Measurements from ENCODE around the gene SLC7A9. TPM values are rescaled to one million over a fixed set of nuclear protein-coding genes. Genes with fewer than 3 reads are reported as not detected.
"Not testable (repeated sequence)": the region's sequence is repeated elsewhere in the genome, so short reads cannot be mapped to it uniquely, and the experiment has no call there.

Gene SLC7A9
- total and polyA plus RNA-seq, 4 donors: 6.8 to 16.3 (median 9.8) TPM

- Histone ChIP-seq H3K4me3 (ENCODE audit: low read depth in 1 of 3, low read length in 3 of 3) (no peak overlapping the region), H3K4me1 (ENCODE audit: control insufficient read depth in 4 of 4, insufficient read depth in 4 of 4, low read length in 3 of 4) (no peaks in the 10 kb centered on the region), H3K9me3 (ENCODE audit: control insufficient read depth in 4 of 4, low read length in 3 of 4) (no peaks in the 10 kb centered on the region), H3K27ac (ENCODE audit: low read depth in 1 of 2, low read length in 2 of 2) (no peak overlapping the region), H3K9ac (ENCODE audit: low read depth in 1 of 2, low read length in 2 of 2) (no peak overlapping the region), H3K36me3 (ENCODE audit: control insufficient read depth in 4 of 4, insufficient read depth in 3 of 4, low read depth in 1 of 4, low read length in 3 of 4) (peaks cover 0 to 3% (median 0%) of the 10 kb centered on the region in 4 donors), H3K27me3 (ENCODE audit: control insufficient read depth in 4 of 4, insufficient read depth in 4 of 4, low read length in 3 of 4) (no peaks in the 10 kb centered on the region)
- 95% methylated on average over 7 of the region's 7 CpGs for WGBS
- TF ChIP-seq HNF4A (conservative IDR thresholded peaks at IDR 0.05): no peak
- TF ChIP-seq FOXA2 (IDR thresholded peaks at IDR 0.05): no peak
- no peak for TF ChIP-seq RAD21 (IDR thresholded peaks at IDR 0.05)
- TF ChIP-seq FOXA1 (IDR thresholded peaks at IDR 0.05): no peak
- no peak for TF ChIP-seq ATF3 (IDR thresholded peaks at IDR 0.05)
- TF ChIP-seq, protein P1, sequence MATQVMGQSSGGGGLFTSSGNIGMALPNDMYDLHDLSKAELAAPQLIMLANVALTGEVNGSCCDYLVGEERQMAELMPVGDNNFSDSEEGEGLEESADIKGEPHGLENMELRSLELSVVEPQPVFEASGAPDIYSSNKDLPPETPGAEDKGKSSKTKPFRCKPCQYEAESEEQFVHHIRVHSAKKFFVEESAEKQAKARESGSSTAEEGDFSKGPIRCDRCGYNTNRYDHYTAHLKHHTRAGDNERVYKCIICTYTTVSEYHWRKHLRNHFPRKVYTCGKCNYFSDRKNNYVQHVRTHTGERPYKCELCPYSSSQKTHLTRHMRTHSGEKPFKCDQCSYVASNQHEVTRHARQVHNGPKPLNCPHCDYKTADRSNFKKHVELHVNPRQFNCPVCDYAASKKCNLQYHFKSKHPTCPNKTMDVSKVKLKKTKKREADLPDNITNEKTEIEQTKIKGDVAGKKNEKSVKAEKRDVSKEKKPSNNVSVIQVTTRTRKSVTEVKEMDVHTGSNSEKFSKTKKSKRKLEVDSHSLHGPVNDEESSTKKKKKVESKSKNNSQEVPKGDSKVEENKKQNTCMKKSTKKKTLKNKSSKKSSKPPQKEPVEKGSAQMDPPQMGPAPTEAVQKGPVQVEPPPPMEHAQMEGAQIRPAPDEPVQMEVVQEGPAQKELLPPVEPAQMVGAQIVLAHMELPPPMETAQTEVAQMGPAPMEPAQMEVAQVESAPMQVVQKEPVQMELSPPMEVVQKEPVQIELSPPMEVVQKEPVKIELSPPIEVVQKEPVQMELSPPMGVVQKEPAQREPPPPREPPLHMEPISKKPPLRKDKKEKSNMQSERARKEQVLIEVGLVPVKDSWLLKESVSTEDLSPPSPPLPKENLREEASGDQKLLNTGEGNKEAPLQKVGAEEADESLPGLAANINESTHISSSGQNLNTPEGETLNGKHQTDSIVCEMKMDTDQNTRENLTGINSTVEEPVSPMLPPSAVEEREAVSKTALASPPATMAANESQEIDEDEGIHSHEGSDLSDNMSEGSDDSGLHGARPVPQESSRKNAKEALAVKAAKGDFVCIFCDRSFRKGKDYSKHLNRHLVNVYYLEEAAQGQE (IDR thresholded peaks at IDR 0.05): no peak
- TF ChIP-seq EGR1 (IDR thresholded peaks at IDR 0.05; ENCODE audit: low read depth in 2 of 2): no peak
- TF ChIP-seq ZBTB33 (IDR thresholded peaks at IDR 0.05): no peak
- no peak for TF ChIP-seq SP1 (IDR thresholded peaks at IDR 0.05)
- TF ChIP-seq, protein P2, sequence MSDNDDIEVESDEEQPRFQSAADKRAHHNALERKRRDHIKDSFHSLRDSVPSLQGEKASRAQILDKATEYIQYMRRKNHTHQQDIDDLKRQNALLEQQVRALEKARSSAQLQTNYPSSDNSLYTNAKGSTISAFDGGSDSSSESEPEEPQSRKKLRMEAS (IDR thresholded peaks at IDR 0.05): no peak
- TF ChIP-seq TAF1 (conservative IDR thresholded peaks at IDR 0.05): no peak
- TF ChIP-seq, protein P3, sequence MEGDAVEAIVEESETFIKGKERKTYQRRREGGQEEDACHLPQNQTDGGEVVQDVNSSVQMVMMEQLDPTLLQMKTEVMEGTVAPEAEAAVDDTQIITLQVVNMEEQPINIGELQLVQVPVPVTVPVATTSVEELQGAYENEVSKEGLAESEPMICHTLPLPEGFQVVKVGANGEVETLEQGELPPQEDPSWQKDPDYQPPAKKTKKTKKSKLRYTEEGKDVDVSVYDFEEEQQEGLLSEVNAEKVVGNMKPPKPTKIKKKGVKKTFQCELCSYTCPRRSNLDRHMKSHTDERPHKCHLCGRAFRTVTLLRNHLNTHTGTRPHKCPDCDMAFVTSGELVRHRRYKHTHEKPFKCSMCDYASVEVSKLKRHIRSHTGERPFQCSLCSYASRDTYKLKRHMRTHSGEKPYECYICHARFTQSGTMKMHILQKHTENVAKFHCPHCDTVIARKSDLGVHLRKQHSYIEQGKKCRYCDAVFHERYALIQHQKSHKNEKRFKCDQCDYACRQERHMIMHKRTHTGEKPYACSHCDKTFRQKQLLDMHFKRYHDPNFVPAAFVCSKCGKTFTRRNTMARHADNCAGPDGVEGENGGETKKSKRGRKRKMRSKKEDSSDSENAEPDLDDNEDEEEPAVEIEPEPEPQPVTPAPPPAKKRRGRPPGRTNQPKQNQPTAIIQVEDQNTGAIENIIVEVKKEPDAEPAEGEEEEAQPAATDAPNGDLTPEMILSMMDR (IDR thresholded peaks at IDR 0.05; ENCODE audit: low read depth, low read length, missing input control): no peak
- no peak for TF ChIP-seq JUND (IDR thresholded peaks at IDR 0.05)
- TF ChIP-seq HNF4G (IDR thresholded peaks at IDR 0.05): no peak
- no peak for TF ChIP-seq RXRA (IDR thresholded peaks at IDR 0.05)
- TF ChIP-seq NR2F2 (IDR thresholded peaks at IDR 0.05): no peak
- TF ChIP-seq GABPA (IDR thresholded peaks at IDR 0.05 in 1 of 2, conservative IDR thresholded peaks at IDR 0.05 in 1 of 2): no peak
- TF ChIP-seq YY1 (IDR thresholded peaks at IDR 0.05): no peak
- no peak for DNase-seq (ENCODE audit: low spot score)
These were observed 16.7 kb upstream of the SLC7A9 start for GRCh38 chr19:32886241-32886640.

DNA sequence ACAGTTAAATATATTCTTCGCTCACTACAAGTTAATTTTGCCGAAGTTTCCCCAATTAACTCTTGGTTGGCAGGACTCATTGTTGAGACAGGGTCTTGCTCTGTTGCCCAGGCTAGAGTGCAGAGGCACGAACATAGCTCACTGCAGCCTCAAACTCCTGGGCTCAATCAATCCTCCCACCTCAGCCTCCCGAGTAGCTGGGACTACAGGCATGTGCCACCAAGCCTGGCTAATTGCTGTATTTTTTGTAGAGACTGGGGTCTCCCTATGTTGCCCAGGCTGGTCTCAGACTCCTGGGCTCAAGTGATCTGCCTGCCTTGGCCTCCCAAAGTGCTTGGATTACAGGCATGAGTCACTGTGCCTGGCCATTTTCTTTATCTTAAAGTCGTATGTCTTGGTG is 15.7 kb upstream of the SLC7A9 start:
- not testable (repeated sequence) for H3K36me3 ChIP-seq (ENCODE audit: control insufficient read depth in 4 of 4, insufficient read depth in 3 of 4, low read depth in 1 of 4, low read length in 3 of 4); H3K4me1 ChIP-seq (ENCODE audit: control insufficient read depth in 4 of 4, insufficient read depth in 4 of 4, low read length in 3 of 4); H3K9ac ChIP-seq (ENCODE audit: low read depth in 1 of 2, low read length in 2 of 2); H3K27me3 ChIP-seq (ENCODE audit: control insufficient read depth in 4 of 4, insufficient read depth in 4 of 4, low read length in 3 of 4); H3K27ac ChIP-seq (ENCODE audit: low read depth in 1 of 2, low read length in 2 of 2); DNase-seq (ENCODE audit: low spot score); H3K9me3 ChIP-seq (ENCODE audit: control insufficient read depth in 4 of 4, low read length in 3 of 4); H3K4me3 ChIP-seq (ENCODE audit: low read depth in 1 of 3, low read length in 3 of 3)
- WGBS: 97% methylated on average over 5 of the region's 5 CpGs

All from liver (tissue), 9 donors.